WTC11 (cell line): ENCODE results near the gene WDR91. TPM values are rescaled to one million over a fixed set of nuclear protein-coding genes. Genes with fewer than 3 reads are reported as not detected.

Experiments
- ATAC-seq: fragments of 200-7000 bp; cut with Tn5 transposase; 2 replicates; pipeline ENCODE4 v1.10.0; 2021; ENCODE audit warnings: mild to moderate bottlenecking, moderate library complexity
- CTCF ChIA-PET: fragments of 300-600 bp; sonication (Branson Sonifier 250); formaldehyde crosslinking; loops from one replicate; lab custom pipeline; 2021; ENCODE audit warnings: antibody characterized with exemption; lab: Charles Lee
- POLR2A ChIA-PET: fragments of 350-600 bp; sonication (Branson Sonifier 250); formaldehyde crosslinking; loops from one replicate; lab custom pipeline; 2021; ENCODE audit warnings: antibody characterized with exemption; lab: Charles Lee
- DNase-seq: peaks from one replicate; pipeline ENCODE4 v3.0.0; 2021; ENCODE audit warnings: low spot score
- H3K27ac Mint-ChIP-seq: 2 replicates; pipeline ENCODE4 v1.8.0; 2021; ENCODE audit warnings: mixed read lengths
- H3K27me3 Mint-ChIP-seq: 2 replicates; pipeline ENCODE4 v1.8.0; 2021; ENCODE audit warnings: low read depth, mild to moderate bottlenecking, moderate library complexity, mixed read lengths
- H3K36me3 Mint-ChIP-seq: 2 replicates; pipeline ENCODE4 v1.8.0; 2021; ENCODE audit warnings: mixed read lengths
- H3K4me1 Mint-ChIP-seq: 2 replicates; pipeline ENCODE4 v1.8.0; 2022; ENCODE audit warnings: mixed read lengths
- H3K4me3 Mint-ChIP-seq: 2 replicates; pipeline ENCODE4 v1.8.0; 2021; ENCODE audit warnings: mild to moderate bottlenecking, moderate library complexity, mixed read lengths
- H3K9me3 Mint-ChIP-seq: 2 replicates; pipeline ENCODE4 v1.8.0; 2021; ENCODE audit warnings: mixed read lengths
- FOXJ3 ChIP-seq: sonication (generic); formaldehyde crosslinking; IDR thresholded peaks from 2 replicates; pipeline ENCODE4 v1.9.0; 2021; ENCODE audit warnings: missing genetic modification reagents, mild to moderate bottlenecking, borderline replicate concordance
- GRHL2 ChIP-seq: fragments of 250-450 bp; sonication (Bioruptor Pico); IDR thresholded peaks from 2 replicates; pipeline ENCODE4 v1.8.0; 2022; ENCODE audit warnings: mild to moderate bottlenecking, moderate library complexity; ENCODE audit not compliant: insufficient replicate concordance, severe bottlenecking
- NR2C2 ChIP-seq: sonication (generic); formaldehyde crosslinking; IDR thresholded peaks from 2 replicates; pipeline ENCODE4 v1.8.0; 2022; ENCODE audit warnings: mild to moderate bottlenecking, missing genetic modification reagents
- SP1 ChIP-seq: sonication (generic); formaldehyde crosslinking; conservative IDR thresholded peaks from 2 replicates; pipeline ENCODE4 v1.8.1; 2022; ENCODE audit warnings: missing genetic modification reagents
- TCF7 ChIP-seq: sonication (generic); formaldehyde crosslinking; IDR thresholded peaks from 2 replicates; pipeline ENCODE4 v1.8.0; 2022; ENCODE audit warnings: mild to moderate bottlenecking, low read depth, missing genetic modification reagents, moderate library complexity
- TEAD1 ChIP-seq: sonication (generic); formaldehyde crosslinking; IDR thresholded peaks from 2 replicates; pipeline ENCODE4 v1.8.0; 2022; ENCODE audit warnings: mild to moderate bottlenecking, missing genetic modification reagents
- ZNF396 ChIP-seq: fragments of 250-450 bp; sonication (Bioruptor Pico); IDR thresholded peaks from 2 replicates; pipeline ENCODE4 v1.8.0; 2021; ENCODE audit warnings: mild to moderate bottlenecking, moderate library complexity, borderline replicate concordance
- ZNF416 ChIP-seq: fragments of 250-450 bp; sonication (Bioruptor Pico); IDR thresholded peaks from 2 replicates; pipeline ENCODE4 v1.9.0; 2021; ENCODE audit warnings: mild to moderate bottlenecking, inconsistent platforms
- ZNF423 ChIP-seq: fragments of 250-450 bp; sonication (Bioruptor Pico); IDR thresholded peaks from 2 replicates; pipeline ENCODE4 v2.1.2; 2022; ENCODE audit warnings: mild to moderate bottlenecking, moderate library complexity
- total RNA-seq: library from RNA; stranded (reverse); gene quantifications from 3 replicates; pipeline ENCODE4 v1.2.3, GENCODE V29; 2021
- TF ChIP-seq, protein P1 (sequence below): fragments of 200-600 bp; IDR thresholded peaks from 2 replicates; pipeline ENCODE4 v1.8.0; 2022; ENCODE audit warnings: antibody characterized with exemption
- TF ChIP-seq, protein P2 (sequence below): sonication (generic); formaldehyde crosslinking; IDR thresholded peaks from 2 replicates; pipeline ENCODE4 v1.8.1; 2023; ENCODE audit warnings: mild to moderate bottlenecking, missing genetic modification reagents, borderline replicate concordance
- TF ChIP-seq, protein P3 (sequence below): fragments of 250-450 bp; sonication (Bioruptor Pico); IDR thresholded peaks from 2 replicates; pipeline ENCODE4 v1.9.0; 2021; ENCODE audit warnings: mild to moderate bottlenecking, borderline replicate concordance
- TF ChIP-seq, protein P4 (sequence below): fragments of 250-450 bp; sonication (Bioruptor Pico); IDR thresholded peaks from 2 replicates; pipeline ENCODE4 v1.9.0; 2021; ENCODE audit warnings: moderate library complexity, mild to moderate bottlenecking, inconsistent platforms, borderline replicate concordance
- TF ChIP-seq, protein P5 (sequence below): sonication (generic); formaldehyde crosslinking; IDR thresholded peaks from 2 replicates; pipeline ENCODE4 v1.8.0; 2022; ENCODE audit warnings: mild to moderate bottlenecking, missing genetic modification reagents

The WDR91 gene
- total RNA-seq, 1 experiment from 2014 or later, result 12.0 TPM

DNA sequence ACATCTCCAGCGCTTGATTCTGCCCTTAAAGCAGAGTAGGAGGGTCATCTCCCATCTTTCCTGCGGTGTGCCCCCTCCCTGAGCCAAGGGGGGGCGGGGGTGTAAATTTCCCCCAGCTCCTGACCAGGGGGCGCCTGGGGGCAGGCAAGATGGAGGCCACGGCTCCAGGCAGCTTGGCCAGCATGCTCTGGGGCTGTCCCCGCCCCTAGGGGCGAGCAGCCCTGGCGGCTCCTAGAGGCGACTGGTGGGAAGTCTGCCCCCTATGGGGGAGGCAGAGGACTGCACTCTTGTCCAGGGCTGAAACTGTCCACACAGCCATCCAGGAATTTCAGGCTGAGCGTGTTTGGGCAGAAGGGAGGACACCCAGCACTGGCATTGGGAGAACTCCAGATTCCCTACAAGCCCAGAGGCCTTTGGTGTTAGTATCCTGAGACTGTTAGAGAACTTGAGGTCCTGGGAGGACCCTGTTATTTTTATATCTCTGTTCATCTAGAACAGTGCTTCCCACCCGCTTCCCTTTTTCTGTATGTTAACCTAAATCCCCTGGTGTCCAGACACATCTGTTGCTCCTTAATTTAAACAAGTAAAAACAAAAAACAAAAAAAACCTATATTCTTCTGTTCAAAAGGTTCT lies 26.9 kb upstream of the WDR91 start:
- no peak for TF ChIP-seq TCF7 (CRISPR knock-in tag)
- TF ChIP-seq, protein P1, sequence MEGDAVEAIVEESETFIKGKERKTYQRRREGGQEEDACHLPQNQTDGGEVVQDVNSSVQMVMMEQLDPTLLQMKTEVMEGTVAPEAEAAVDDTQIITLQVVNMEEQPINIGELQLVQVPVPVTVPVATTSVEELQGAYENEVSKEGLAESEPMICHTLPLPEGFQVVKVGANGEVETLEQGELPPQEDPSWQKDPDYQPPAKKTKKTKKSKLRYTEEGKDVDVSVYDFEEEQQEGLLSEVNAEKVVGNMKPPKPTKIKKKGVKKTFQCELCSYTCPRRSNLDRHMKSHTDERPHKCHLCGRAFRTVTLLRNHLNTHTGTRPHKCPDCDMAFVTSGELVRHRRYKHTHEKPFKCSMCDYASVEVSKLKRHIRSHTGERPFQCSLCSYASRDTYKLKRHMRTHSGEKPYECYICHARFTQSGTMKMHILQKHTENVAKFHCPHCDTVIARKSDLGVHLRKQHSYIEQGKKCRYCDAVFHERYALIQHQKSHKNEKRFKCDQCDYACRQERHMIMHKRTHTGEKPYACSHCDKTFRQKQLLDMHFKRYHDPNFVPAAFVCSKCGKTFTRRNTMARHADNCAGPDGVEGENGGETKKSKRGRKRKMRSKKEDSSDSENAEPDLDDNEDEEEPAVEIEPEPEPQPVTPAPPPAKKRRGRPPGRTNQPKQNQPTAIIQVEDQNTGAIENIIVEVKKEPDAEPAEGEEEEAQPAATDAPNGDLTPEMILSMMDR, result peak; percentile 85
- TF ChIP-seq SP1, result peak; percentile 43; the same call in 1 of the 2 replicates
- CTCF ChIA-PET, result interaction anchor here (0.6 to 2.0 kb wide), 10 partner anchors 10 to 126 kb away, joined by 3 to 8 read pairs (median 3); no protein-coding TSS in a partner anchor
- Mint-ChIP-seq H3K4me1 (peaks cover 23% of the 10 kb centered on the region), H3K4me3 (no peak overlapping the region), H3K27ac (no peak overlapping the region), H3K27me3 (no peaks in the 10 kb centered on the region), H3K9me3 (no peaks in the 10 kb centered on the region), H3K36me3 (no peaks in the 10 kb centered on the region)
- POLR2A ChIA-PET, result no interaction called here
- DNase-seq (peak; percentile 72), ATAC-seq (peak; percentile 90)

DNA sequence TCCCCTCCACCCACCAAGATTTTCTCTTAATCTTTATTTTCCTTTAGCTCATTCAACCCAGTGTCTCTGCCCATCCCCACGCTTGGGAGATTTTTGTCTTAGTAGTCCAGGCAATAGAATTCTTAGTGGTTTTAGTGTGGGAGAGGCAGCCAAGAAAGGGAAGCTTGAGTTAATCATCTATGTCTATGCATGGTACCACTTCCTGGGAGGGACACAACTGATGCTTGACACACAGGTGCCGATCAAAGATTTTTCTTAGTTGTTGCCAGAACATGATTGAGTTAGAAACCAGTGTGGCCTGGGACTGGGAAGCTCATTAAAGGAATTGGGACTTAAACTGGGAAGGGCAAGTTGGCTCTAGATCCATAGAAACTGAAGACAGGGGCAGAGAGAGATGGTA lies 25.4 kb upstream of the WDR91 start:
- Mint-ChIP-seq H3K9me3 (no peaks in the 10 kb centered on the region), H3K27me3 (no peaks in the 10 kb centered on the region), H3K4me3 (no peak overlapping the region), H3K4me1 (peaks cover 18% of the 10 kb centered on the region), H3K27ac (no peak overlapping the region), H3K36me3 (no peaks in the 10 kb centered on the region)
- DNase-seq (no peak), ATAC-seq (no peak)
- POLR2A ChIA-PET, result no interaction called here
- TF ChIP-seq GRHL2 (CRISPR knock-in tag) (no peak), ZNF423 (CRISPR knock-in tag) (no peak), ZNF416 (CRISPR knock-in tag) (no peak), TEAD1 (no peak), ZNF396 (CRISPR knock-in tag) (no peak), NR2C2 (CRISPR knock-in tag) (no peak), FOXJ3 (CRISPR knock-in tag) (no peak)
- TF ChIP-seq, protein P2, sequence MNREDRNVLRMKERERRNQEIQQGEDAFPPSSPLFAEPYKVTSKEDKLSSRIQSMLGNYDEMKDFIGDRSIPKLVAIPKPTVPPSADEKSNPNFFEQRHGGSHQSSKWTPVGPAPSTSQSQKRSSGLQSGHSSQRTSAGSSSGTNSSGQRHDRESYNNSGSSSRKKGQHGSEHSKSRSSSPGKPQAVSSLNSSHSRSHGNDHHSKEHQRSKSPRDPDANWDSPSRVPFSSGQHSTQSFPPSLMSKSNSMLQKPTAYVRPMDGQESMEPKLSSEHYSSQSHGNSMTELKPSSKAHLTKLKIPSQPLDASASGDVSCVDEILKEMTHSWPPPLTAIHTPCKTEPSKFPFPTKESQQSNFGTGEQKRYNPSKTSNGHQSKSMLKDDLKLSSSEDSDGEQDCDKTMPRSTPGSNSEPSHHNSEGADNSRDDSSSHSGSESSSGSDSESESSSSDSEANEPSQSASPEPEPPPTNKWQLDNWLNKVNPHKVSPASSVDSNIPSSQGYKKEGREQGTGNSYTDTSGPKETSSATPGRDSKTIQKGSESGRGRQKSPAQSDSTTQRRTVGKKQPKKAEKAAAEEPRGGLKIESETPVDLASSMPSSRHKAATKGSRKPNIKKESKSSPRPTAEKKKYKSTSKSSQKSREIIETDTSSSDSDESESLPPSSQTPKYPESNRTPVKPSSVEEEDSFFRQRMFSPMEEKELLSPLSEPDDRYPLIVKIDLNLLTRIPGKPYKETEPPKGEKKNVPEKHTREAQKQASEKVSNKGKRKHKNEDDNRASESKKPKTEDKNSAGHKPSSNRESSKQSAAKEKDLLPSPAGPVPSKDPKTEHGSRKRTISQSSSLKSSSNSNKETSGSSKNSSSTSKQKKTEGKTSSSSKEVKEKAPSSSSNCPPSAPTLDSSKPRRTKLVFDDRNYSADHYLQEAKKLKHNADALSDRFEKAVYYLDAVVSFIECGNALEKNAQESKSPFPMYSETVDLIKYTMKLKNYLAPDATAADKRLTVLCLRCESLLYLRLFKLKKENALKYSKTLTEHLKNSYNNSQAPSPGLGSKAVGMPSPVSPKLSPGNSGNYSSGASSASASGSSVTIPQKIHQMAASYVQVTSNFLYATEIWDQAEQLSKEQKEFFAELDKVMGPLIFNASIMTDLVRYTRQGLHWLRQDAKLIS, result no peak
- TF ChIP-seq, protein P3, sequence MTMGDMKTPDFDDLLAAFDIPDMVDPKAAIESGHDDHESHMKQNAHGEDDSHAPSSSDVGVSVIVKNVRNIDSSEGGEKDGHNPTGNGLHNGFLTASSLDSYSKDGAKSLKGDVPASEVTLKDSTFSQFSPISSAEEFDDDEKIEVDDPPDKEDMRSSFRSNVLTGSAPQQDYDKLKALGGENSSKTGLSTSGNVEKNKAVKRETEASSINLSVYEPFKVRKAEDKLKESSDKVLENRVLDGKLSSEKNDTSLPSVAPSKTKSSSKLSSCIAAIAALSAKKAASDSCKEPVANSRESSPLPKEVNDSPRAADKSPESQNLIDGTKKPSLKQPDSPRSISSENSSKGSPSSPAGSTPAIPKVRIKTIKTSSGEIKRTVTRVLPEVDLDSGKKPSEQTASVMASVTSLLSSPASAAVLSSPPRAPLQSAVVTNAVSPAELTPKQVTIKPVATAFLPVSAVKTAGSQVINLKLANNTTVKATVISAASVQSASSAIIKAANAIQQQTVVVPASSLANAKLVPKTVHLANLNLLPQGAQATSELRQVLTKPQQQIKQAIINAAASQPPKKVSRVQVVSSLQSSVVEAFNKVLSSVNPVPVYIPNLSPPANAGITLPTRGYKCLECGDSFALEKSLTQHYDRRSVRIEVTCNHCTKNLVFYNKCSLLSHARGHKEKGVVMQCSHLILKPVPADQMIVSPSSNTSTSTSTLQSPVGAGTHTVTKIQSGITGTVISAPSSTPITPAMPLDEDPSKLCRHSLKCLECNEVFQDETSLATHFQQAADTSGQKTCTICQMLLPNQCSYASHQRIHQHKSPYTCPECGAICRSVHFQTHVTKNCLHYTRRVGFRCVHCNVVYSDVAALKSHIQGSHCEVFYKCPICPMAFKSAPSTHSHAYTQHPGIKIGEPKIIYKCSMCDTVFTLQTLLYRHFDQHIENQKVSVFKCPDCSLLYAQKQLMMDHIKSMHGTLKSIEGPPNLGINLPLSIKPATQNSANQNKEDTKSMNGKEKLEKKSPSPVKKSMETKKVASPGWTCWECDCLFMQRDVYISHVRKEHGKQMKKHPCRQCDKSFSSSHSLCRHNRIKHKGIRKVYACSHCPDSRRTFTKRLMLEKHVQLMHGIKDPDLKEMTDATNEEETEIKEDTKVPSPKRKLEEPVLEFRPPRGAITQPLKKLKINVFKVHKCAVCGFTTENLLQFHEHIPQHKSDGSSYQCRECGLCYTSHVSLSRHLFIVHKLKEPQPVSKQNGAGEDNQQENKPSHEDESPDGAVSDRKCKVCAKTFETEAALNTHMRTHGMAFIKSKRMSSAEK, result no peak
- TF ChIP-seq, protein P4, sequence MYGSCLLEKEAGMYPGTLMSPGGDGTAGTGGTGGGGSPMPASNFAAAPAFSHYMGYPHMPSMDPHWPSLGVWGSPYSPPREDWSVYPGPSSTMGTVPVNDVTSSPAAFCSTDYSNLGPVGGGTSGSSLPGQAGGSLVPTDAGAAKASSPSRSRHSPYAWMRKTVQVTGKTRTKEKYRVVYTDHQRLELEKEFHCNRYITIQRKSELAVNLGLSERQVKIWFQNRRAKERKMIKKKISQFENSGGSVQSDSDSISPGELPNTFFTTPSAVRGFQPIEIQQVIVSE (CRISPR knock-in tag), result no peak
- TF ChIP-seq, protein P5, sequence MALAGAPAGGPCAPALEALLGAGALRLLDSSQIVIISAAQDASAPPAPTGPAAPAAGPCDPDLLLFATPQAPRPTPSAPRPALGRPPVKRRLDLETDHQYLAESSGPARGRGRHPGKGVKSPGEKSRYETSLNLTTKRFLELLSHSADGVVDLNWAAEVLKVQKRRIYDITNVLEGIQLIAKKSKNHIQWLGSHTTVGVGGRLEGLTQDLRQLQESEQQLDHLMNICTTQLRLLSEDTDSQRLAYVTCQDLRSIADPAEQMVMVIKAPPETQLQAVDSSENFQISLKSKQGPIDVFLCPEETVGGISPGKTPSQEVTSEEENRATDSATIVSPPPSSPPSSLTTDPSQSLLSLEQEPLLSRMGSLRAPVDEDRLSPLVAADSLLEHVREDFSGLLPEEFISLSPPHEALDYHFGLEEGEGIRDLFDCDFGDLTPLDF (CRISPR knock-in tag), result no peak
- CTCF ChIA-PET, result interaction anchor here (1.2 to 2.0 kb wide), 4 partner anchors 11 to 251 kb away, joined by 3 to 5 read pairs (median 4); partner anchors contain the start of gene AGBL3
